Amniotic stem cell (primary cell): Measurements from ENCODE around the gene PLEKHG4B.
"Not testable (repeated sequence)": the region's sequence is repeated elsewhere in the genome, so short reads cannot be mapped to it uniquely, and the experiment has no call there.

Experiments used
- DNase-seq: peaks from one replicate; lab custom pipeline; 2025; lab: John Stamatoyannopoulos, UW

PLEKHG4B gene

GRCh38 chr5:155651-156410 is 63.9 kb downstream of the PLEKHG4B start:
- no peak for DNase-seq

- no peak for DNase-seq
Measured at GRCh38 chr5:156411-157072, 64.6 kb downstream of the PLEKHG4B start.

GRCh38 chr5:157126-157715 is 65.3 kb downstream of the PLEKHG4B start:
- no peak for DNase-seq

DNA sequence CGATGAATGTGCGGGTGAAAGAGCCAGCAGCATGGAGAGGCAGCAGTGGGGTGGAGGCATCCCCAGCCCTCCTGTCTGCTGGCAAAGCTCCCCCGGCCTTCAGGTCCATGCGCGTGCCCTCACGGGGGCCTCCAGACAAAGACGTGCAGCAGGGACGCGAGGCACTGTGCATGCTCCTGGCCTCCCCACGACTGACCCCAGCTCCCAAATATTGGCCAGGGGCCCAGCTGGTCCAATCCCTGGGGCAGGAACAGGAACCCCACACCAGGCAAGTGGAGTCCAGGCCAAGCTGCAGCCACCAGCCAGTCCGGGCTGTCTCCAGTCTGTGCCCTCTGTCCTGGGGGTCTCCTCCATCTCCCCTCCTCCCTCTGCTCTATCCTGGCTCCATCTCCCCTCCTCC is 65.8 kb downstream of the PLEKHG4B start:
- DNase-seq, result no peak

GRCh38 chr5:158807-159447 is 67.0 kb downstream of the PLEKHG4B start:
- no peak for DNase-seq

- DNase-seq, result peak; percentile 30
Measured at GRCh38 chr5:159448-160172, 67.6 kb downstream of the PLEKHG4B start.

DNA sequence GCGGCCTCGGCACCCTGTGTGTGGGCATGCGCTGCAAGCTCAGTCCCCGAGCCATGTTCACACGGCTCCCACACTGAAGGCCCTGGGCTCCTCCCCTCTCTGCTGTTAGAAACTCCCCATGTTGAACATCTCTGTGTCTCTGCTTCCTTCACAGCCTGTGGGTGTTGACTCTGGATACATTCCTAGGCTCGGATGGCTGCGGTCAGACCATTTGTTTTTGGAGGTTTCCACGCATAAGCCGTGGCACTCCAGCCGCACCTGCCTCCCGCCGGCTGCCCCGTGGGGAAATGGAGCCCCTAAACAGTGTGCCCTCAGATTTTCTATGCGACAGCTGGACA is 68.2 kb downstream of the PLEKHG4B start:
- DNase-seq, result no peak

GRCh38 chr5:160921-161802 is 69.2 kb downstream of the PLEKHG4B start:
- no peak for DNase-seq

DNA sequence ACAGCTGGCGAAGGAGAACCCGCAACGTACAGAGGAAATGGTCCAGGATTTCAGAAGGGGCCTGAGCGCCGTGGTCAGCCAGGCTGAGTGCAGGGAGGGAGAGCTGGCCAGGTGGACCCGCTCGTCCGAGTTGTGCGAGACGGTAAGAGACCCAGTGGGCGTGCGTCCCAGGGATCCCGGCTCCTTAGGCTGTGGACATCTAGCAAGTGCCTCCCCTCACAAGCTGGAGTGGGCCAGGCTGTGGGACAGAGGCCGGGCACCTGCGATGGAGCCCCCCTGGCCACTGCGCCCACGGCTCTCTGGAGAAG is 69.8 kb downstream of the PLEKHG4B start:
- no peak for DNase-seq

GRCh38 chr5:162190-162564 is 70.2 kb downstream of the PLEKHG4B start:
- no peak for DNase-seq

DNA sequence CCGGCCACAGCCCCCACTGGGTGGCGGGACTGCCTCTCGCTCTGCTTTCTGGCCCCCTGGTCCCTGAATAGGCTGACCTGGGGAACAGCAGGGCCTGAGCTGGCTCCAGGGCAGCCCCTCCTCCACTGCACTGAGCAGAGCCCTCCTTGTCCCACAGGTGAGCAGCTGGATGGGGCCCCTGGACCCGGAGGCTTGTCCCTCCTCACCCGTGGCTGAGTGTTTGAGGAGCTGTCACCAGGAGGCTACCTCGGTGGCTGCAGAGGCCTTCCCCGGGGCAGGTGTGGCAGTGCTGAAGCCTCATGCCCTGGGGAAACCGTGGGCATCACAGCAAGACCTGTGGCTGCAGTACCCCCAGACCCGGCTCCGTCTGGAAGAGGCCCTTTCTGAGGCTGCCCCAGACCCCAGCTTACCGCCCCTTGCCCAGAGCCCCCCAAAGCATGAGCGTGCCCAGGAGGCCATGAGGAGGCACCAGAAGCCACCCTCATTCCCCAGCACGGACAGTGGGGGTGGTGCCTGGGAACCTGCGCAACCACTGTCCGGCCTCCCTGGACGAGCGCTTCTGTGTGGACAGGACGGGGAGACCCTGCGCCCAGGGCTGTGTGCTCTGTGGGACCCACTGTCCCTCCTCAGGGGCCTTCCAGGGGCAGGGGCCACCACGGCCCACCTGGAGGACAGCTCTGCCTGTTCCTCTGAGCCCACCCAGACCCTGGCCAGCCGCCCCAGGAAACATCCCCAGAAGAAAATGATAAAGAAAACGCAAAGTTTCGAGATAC is 70.8 kb downstream of the PLEKHG4B start:
- DNase-seq, result no peak

- DNase-seq, result no peak
Measured at GRCh38 chr5:163338-163620, 71.3 kb downstream of the PLEKHG4B start.

DNA sequence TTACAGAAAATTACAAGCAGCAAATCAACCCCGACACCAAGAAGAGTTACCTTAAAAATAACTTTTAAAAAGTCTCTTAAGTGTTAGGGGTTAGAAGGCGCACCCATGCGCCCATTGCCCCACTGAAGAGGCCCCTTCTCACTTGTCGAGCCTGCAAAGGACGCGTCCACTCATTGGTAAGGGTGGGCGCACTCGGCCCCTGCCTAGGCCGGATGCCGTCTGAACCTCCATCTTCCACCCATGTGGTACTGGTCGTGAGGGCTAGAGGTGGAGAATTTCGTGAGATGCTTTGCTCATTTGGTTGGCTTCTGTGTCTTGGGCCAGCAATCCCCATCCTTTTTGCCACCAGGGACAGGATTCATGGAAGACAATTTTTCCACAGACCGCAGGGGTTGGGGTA is 71.9 kb downstream of the PLEKHG4B start:
- no peak for DNase-seq

GRCh38 chr5:164244-164643 is 72.3 kb downstream of the PLEKHG4B start:
- DNase-seq, result no peak

- DNase-seq, result not testable (repeated sequence)
Measured at GRCh38 chr5:164783-165182, 72.8 kb downstream of the PLEKHG4B start.

DNA sequence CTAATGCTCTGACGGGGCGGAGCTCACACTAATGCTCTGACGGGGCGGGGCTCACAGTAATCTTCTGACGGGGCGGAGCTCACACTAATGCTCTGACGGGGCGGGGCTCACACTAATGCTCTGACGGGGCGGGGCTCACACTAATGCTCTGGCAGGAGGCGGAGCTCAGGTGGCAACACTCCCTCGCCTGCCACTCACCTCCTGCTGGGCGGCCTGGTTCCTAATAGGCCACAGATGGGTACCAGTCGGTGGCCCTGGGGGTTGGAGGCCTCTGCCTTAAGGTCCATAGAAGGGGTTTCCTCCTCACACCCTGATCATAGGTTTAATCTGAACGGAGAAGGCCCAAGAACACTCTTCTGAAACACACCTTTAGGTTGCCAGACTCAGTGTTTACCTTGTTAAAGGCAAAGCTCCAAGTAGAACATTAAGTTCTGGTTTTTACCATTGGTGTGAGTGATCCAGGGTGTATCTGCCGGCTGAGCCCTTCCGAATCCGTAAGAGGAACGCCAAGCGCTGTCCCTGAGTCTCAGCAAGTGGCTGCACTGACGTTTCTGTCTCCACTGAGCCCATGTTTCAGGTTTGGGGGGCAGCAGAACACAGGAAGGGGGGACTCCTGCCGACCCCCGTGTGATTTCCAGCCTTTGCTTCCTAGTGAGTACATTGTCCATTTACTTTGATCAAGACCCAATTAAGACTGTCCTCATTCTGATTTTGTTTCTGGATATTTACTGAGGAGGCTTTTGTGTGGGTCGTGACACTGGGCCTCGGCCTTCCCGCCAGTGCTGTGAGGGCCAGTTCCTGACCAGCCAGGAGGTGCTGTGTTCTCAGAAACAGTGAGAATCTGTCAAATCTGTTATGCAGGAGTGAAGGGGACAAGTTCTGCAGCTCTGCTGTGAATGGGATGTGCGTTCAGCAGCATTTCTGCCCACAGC is 74.7 kb downstream of the PLEKHG4B start:
- no peak for DNase-seq

DNA sequence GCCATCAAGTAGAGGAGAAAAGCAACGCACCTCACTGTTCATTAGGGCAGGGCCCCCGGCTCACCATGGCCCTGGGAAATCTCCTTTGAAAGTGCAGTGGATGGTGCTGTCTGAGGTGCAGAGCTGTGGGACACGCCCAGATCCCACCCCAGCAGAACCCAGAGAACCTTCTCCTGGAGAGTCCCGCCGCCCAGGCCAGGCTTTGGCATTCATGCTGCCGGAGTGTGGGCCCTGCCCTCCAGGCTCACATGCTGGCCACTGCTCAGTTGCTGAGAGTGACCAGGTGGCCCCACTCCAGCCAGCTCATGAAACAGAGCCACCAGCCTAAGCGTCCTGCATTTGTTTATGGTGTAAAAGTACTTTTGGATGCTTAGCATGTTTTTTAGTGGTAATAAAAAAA is 75.5 kb downstream of the PLEKHG4B start:
- DNase-seq, result no peak

GRCh38 chr5:167982-168660 is 76.2 kb downstream of the PLEKHG4B start:
- DNase-seq, result peak; percentile 92

GRCh38 chr5:169071-169727 is 77.2 kb downstream of the PLEKHG4B start:
- peak; percentile 79 for DNase-seq
